Measurements from ENCODE around the gene PPP1R2C. TPM values are rescaled to one million over a fixed set of nuclear protein-coding genes. Genes with fewer than 3 reads are reported as not detected.

Gene PPP1R2C
- total RNA-seq, 6 donors from 2014 or later, result not detected

DNA sequence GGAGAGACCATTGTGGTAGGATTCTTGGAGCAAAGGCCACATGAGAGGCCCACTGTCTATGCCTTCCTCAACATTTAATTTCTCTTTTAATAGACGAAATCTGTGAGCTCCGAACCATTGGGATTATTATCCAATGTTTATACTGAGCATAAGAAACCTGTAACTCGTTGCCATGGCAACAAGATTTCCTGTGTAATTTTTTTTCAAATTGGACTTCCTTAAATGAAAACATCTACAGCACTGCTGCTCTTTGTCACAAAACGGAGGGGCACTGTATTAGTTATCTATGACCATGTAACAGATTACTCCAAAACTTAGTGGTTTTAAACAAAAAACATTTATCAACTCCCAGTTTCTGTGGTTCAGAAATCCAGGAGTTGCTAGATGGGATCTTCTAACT, 38.7 kb downstream of the PPP1R2C start:
- no peak for ATAC-seq (ENCODE audit: low FRiP score in 2 of 2)
- 36 to 65% methylated on average over 4 of the region's 4 CpGs for WGBS, 2 donors
- Histone ChIP-seq H3K4me3 (no peak overlapping the region), H3K27ac (no peak overlapping the region), H3K36me3 (no peaks in the 10 kb centered on the region), H3K9me3 (no peaks in the 10 kb centered on the region), H3K27me3 (no peaks in the 10 kb centered on the region), H3K4me1 (no peaks in the 10 kb centered on the region)
- no peak for DNase-seq
- TF ChIP-seq POLR2AphosphoS5 (IDR thresholded peaks at IDR 0.05), result no peak
- TF ChIP-seq, protein P1, sequence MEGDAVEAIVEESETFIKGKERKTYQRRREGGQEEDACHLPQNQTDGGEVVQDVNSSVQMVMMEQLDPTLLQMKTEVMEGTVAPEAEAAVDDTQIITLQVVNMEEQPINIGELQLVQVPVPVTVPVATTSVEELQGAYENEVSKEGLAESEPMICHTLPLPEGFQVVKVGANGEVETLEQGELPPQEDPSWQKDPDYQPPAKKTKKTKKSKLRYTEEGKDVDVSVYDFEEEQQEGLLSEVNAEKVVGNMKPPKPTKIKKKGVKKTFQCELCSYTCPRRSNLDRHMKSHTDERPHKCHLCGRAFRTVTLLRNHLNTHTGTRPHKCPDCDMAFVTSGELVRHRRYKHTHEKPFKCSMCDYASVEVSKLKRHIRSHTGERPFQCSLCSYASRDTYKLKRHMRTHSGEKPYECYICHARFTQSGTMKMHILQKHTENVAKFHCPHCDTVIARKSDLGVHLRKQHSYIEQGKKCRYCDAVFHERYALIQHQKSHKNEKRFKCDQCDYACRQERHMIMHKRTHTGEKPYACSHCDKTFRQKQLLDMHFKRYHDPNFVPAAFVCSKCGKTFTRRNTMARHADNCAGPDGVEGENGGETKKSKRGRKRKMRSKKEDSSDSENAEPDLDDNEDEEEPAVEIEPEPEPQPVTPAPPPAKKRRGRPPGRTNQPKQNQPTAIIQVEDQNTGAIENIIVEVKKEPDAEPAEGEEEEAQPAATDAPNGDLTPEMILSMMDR (IDR thresholded peaks at IDR 0.05), result no peak
- no peak for TF ChIP-seq POLR2A (IDR thresholded peaks at IDR 0.05)
- no peak for TF ChIP-seq EP300 (IDR thresholded peaks at IDR 0.05)

DNA sequence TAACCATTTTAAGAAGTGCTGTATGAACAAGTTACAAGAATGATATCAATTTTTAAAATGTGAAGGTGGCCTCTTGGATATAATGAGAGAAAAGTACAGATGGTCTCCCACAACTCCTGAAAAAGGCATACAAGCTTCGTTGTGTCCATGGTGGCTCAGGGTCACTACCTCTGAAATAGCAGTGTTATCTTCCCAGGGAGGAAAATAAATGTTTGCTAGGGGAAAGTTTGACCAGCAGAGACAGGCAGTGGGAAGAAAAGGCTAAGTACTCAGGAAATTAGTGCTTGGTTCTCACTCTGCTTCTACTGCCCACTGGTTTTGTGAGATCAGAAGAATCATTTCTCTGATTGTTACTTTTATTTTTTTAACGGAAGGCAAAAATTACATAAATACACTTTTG, 39.4 kb downstream of the PPP1R2C start:
- H3K27me3 ChIP-seq, result no peaks in the 10 kb centered on the region

DNA sequence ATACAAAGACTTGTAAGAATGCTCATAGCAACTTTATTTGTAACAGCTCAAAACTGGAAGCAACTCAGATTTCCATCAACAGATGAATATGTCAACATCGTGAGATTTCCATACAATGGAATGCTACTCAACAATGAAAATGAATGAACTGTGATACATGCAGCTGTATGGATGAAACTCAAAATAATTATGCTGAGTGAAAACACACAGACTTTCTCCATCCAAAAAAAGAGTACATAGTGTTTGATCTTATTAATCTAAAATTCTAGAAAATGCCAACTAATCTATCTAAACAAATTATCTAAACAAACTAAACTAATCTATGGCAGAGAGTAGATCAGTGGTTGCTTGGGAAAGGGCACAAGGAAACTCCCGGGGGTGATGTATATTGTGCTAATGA, 42.7 kb downstream of the PPP1R2C start:
- WGBS, 2 donors, result 79 to 81% methylated on average over 2 of the region's 2 CpGs
- H3K9me3 ChIP-seq, result no peaks in the 10 kb centered on the region
- H3K27ac ChIP-seq, result no peak overlapping the region
- TF ChIP-seq, protein P1 (IDR thresholded peaks at IDR 0.05), result no peak
- no peak for TF ChIP-seq POLR2A (IDR thresholded peaks at IDR 0.05)
- no peaks in the 10 kb centered on the region for H3K36me3 ChIP-seq
- DNase-seq, result no peak
- H3K27me3 ChIP-seq, result no peaks in the 10 kb centered on the region
- ATAC-seq (ENCODE audit: low FRiP score in 2 of 2), result no peak
- no peak overlapping the region for H3K4me3 ChIP-seq
- H3K4me1 ChIP-seq, result no peaks in the 10 kb centered on the region

More for the DNA sequence above, 39.4 kb downstream of the PPP1R2C start:
- no peak for TF ChIP-seq POLR2AphosphoS5 (IDR thresholded peaks at IDR 0.05)
- TF ChIP-seq, protein P1 (IDR thresholded peaks at IDR 0.05), result no peak
- no peak for TF ChIP-seq EP300 (IDR thresholded peaks at IDR 0.05)
- TF ChIP-seq POLR2A (IDR thresholded peaks at IDR 0.05), result no peak
- no peaks in the 10 kb centered on the region for H3K4me1 ChIP-seq
- H3K4me3 ChIP-seq, result no peak overlapping the region
- no peak overlapping the region for H3K27ac ChIP-seq
- WGBS, 2 donors, result 87 to 94% methylated on average over 2 of the region's 2 CpGs
- no peaks in the 10 kb centered on the region for H3K9me3 ChIP-seq
- ATAC-seq (ENCODE audit: low FRiP score in 2 of 2) (no peak), DNase-seq (no peak)
- H3K36me3 ChIP-seq, result no peaks in the 10 kb centered on the region

DNA sequence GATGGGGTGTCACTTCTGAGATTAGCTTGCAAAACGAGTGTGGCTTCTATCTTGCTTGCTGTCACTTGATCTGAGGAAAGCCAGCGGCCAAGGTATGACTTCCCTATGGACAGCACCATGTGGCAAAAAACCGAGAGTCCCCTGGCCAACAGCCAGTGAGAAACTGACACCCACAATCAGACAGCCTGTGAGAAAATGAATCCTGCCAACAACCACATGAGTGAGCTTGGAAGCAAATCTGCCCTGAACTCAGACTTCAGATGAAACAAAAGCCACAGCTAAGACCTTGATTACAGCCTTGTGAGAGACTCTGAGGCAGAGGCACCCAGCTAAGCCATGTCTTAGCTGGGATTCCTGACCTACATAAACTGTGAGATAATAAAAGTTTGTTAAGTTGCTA, 45.5 kb downstream of the PPP1R2C start:
- H3K36me3 ChIP-seq, result no peaks in the 10 kb centered on the region
- H3K9me3 ChIP-seq, result no peaks in the 10 kb centered on the region
- no peaks in the 10 kb centered on the region for H3K27me3 ChIP-seq
- H3K4me1 ChIP-seq, result no peaks in the 10 kb centered on the region
- ATAC-seq (ENCODE audit: low FRiP score in 2 of 2) (peak in 1 of 2 donors; percentile 52), DNase-seq (no peak)
- WGBS, 2 donors, result 0 to 59% methylated on average over 1 to 3 of the region's 3 CpGs
- no peak overlapping the region for H3K27ac ChIP-seq
- TF ChIP-seq EP300 (IDR thresholded peaks at IDR 0.05) (no peak), POLR2A (IDR thresholded peaks at IDR 0.05) (no peak), POLR2AphosphoS5 (IDR thresholded peaks at IDR 0.05) (no peak)
- TF ChIP-seq, protein P1 (IDR thresholded peaks at IDR 0.05), result no peak
- no peak overlapping the region for H3K4me3 ChIP-seq

Measured in upper lobe of left lung (tissue), 6 donors.